GM21381 (cell line): ENCODE data around the gene DAB2IP.

Experiments used
- ATAC-seq: cut with Tn5 transposase; IDR thresholded peaks from one replicate; pipeline ENCODE4 v1.9.1; 2021; ENCODE audit warnings: mild to moderate bottlenecking, moderate library complexity; ENCODE audit not compliant: unreplicated experiment

The DAB2IP gene

DNA sequence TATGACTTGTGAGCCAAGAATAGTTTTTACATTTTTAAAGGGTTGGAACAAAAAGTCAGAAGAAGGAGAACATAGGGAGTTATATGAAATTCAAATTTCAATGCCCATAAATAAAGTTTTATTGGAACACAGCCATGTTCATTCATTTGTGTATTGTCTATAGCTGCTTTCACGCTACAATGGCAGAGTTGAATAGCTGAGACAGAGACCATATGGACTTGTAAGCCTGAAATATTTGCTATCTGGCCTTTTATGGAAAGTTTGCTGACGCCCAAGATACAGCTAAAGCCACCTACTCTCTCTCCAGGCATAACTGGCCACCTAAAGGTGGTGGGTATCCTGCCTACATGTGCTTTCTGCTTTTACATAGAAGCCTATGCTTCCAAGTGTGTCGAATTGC lies 10.9 kb downstream of the DAB2IP start:
- ATAC-seq, result no peak

DNA sequence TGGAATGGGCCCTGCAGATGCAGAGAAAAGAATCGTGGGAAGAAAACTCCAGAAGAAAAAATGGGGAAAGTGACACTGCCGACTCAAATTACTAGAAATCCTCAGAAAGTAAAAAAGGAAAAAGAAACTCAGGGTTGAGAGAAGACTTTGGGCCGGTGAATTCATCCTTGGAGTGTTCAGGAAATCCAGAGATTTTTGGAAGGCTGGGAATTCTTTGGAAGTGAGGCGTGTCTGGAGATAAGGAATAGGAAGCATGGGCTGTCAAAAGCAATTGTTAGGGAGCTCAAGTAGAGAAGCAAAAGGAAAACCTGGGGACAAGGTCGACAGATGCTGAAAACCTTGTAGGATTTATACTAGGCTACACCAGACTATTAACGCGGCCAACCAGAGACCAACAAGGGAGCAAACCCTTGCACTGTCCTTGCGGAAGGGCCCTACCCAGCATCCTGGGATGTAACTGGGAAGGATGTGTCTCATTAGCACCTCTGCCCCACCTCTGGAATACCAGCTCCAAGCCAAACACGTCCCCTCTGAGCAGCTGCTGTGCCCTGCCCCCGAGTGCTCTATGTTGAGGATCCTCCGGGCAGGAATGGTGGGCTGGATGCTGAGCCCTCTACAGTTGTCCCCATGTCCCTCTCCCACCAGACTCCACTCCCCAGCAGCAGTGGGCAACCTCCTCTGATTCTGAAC lies 11.6 kb downstream of the DAB2IP start:
- no peak for ATAC-seq

DNA sequence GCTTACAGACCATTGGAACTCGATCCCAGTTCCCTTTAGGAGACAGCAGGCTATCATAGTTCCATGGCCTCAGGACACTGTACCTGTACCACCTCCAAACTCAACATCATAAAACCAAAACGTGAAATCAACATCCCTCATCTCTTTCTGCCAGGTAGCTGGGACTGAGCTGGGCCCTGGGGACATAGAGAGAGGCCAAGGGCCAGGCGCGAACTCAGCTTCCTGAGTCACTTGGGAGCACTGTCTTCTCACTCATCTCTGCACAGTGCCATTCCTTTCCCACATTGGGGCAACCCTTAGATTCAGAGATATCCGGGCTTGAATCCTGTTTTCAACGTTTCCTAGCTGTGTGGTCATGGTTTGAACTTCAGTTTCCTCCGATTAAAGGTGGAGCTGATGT lies 12.2 kb downstream of the DAB2IP start:
- no peak for ATAC-seq

DNA sequence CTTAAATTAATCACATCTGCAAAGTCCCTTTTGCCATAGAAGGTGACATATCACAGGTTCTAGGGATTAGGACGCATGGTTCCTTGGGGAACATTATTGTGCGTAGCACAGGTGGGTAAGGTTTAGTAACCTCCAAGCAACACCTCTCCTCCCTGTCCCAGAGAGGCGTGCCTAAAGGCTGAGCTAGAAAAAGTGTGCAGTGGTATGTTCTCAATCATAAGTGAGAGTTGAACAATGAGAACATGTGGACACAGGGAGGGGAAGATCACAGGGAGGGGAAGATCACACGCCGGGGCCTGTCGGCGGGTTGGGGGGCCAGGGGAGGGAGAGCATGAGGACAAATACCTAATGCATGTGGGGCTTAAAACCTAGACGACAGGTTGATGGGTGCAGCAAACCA lies 14.9 kb downstream of the DAB2IP start:
- ATAC-seq, result no peak

DNA sequence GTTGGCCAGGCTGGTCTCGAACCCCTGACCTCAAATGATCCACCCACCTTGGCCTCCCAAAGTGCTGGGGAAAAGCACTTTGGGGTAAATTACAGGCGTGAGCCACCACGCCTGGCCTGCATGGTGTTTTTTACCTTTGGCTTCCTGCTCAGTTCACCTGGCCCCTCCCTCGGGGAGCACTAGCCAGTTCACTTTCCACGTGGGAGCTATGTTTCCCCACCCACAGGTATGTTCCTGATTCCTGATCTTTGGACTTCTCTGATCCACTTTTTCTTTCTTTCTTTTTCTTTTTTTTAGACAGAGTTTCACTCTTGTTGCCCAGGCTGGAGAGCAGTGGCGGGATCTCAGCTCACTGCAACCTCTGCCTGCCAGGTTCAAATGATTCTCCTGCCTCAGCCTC lies 15.8 kb downstream of the DAB2IP start:
- no peak for ATAC-seq

DNA sequence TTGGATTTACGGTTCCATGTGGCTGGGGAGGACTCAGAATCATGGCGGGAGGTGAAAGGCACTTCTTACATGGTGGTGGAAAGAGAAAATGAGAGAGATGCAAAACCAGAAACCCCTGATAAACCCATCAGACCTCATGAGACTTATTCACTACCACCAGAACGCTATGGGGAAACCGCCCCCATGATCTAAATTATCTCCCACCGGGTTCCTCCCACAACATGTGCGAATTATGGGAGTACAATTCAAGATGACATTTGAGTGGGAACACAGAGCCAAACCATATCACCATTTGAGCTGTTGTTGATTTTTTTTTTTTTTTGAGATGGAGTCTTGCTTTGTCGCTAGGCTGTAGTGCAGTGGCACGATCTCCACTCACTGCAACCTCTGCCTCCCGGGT lies 16.5 kb downstream of the DAB2IP start:
- ATAC-seq, result no peak

DNA sequence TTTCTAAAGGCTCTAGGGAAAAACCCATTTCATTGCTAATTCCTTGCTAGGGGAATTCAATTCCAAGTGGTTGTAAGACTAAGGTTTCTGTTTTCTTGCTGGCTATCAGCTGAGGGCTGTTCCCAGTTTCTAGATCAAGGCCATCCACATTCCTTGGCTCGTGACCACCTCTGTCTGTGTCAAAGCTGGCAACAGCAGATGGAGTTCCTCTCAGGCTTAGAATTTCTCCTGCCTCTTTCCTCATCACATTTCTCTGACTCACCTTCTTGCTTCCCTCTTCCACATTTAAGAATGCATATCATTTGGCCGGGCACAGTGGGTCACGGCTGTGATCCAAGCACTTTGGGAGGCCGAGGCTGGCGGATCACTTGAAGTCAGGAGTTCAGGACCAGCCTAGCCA lies 19.0 kb downstream of the DAB2IP start:
- ATAC-seq, result no peak

DNA sequence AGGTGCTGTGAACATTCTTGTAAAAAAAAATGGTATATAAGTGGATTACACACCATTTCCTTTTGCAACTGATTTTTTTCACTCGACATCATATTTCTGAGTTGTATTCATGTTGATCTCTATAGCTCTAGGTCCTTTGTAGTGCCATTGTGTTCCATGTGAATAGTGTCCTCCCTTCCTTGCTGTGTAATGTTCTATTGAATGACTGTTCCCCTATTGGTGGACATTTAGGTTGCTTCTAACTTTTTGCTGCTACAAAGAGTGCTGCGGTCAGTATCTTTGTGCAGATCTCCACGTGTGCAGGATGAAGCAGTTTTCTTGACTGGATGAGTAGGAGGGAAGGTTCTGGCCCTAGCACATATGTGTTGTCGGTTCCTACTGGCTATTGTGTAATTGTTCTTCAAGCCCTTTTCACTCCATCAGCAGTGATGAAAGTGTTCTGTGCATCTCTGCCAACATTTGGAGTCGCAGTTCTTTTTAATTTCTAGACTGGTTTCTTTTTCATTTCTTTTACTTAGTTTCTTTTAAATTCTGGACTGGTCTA lies 20.2 kb downstream of the DAB2IP start:
- ATAC-seq, result no peak

DNA sequence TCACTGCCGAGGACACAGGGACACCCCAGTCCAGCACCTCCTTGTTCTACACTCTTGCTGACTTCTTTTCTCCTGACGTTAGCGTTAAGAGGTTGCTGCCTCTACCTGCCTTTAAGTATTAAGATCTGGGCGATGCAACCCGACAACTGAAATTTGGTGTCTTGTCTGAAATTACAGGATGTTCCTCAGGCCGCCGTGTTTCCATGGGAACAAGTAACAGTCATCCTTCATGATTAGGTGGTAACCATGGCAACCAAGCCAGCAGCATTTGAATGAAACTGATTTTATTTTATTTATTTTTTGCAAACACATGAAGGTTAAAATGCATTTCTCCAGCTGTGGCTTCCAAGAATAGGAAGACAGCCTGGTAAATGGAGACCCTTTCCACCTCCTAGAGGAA lies 20.8 kb downstream of the DAB2IP start:
- ATAC-seq, result no peak

DNA sequence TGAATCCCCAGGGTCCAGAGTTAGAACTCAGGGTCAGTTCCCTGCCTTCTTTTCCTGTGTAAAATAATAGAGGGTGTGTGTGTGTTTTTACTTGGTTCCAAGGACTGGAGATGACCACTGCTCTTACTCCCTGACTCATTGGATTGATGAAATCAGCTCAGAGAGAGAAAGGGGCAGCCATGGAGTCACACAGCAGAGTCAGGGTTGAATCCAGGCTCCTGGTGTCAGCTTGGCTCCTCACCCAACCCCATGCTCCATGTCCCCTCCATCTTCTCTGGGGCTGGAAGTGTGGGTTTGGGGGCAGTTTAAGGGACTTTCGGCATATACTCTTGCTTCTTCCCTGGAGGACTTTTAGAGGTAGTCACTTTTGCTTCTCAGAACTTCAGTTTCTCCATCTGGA lies 21.6 kb downstream of the DAB2IP start:
- no peak for ATAC-seq

DNA sequence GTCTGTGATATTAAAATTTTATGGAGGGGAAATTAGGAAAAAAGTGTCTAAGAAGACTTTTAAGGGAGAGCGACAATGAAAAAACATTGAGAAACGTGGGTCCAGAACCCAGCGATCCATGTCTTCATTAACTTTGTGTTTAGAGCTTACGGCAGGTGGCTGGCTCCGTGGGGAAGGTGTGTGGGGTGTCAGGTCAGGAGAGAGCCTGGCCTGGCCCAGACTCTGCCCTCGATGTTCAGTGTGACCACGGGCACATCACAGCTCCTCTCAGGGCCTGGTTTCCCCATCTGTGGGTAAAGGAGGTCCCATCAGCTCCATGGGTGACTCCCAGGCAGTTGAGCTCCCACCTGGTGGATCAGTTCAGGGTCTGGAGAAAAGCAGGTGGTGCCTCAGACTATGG lies 22.1 kb downstream of the DAB2IP start:
- ATAC-seq, result no peak

DNA sequence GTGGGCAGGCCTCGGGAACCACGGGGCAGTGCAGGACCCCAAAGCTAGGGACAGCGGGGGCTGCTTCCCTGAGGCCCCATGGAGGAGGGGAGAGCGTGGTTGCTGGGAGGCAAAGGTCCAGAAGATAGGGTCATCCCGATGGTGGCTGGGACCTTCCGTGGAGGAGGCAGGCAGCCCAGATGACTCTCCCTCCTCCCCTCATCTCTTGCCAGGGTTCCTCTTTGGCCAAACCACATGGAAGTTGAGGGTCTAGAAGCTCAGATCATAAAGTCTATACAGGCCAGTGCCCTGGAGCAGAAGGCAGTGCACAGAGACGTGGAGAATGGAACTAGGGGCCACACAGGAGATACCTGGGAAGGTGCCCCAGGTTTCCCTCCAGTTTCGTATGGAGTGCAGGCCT lies 22.6 kb downstream of the DAB2IP start:
- no peak for ATAC-seq

DNA sequence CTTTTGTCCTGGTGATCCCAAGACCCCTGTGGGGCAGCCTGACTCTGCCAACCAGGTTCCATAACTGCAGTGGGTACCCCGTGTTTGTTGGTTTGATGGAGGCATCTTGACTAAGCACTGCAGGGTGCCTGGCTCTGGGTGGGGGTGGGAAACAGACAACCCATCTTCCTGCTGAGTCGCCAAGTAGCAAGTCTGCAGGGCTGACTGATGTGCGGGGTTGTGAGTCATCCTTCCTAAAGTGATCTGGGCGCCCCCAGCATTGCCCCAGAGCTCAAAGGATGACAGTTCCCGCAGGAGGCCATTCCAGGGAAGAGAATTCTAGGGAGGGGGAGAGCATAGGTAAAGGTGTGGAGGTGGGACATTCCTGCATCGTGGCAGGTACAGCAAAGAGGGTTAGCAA lies 23.5 kb downstream of the DAB2IP start:
- ATAC-seq, result no peak

DNA sequence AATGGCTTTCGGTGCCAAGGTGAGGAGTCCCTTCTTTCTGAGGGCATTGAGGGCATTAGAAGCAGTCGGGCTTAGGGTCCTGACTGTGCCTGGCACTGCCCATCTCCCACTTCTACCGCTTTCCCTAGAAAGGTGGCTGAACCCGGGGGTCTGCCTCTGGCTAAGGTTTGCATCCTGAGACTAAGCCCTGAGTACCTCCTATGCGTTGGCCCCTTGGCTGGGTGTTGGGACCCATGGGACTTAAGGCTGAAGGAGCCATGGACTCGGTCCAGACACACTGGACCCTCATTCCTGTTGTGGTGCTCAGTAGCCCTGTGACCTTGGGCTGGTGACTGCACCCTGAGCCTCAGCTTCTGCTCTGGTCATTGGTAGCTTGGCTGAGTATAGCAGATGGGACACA lies 23.9 kb downstream of the DAB2IP start:
- ATAC-seq, result no peak

DNA sequence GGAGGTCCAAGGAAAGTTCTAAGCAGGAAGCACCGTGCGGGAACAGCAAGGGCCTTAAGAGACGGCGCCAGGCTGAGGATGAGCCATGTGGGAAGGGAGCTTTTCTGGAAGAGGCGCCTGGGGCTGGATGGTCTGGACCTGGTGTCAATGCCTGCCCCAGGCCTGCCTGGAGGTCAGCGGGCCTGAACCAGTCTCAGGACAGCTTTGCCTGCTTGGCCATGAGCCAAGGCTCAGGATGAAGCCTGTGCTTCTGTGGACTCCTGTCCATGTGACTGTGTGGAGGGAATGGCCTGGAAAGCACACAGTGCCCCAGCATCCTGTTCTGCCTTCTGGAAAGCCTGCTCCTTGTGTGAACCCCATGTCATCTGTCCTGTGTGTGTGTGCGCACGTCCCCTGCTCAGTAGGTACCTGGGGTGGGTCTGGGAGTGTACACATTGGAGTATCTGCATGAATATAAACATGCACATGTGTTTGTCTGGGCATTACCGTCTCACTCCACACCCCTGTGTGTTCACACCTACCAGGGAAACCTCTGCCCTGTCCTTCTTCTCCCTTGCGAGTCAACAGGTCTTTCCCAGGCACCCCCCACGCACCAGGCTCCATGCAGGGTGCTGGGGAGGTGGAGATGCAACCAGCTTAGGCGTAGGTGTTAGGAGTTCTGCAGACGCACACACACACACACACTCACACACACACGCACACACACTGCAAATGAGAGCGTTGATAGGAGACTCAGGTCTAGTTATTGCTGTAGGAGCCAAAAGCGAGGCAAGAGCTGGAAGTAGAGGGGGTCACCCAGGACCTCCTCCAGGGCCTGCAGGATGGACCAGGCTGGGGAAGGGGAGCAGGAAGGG lies 24.8 kb downstream of the DAB2IP start:
- ATAC-seq, result no peak

DNA sequence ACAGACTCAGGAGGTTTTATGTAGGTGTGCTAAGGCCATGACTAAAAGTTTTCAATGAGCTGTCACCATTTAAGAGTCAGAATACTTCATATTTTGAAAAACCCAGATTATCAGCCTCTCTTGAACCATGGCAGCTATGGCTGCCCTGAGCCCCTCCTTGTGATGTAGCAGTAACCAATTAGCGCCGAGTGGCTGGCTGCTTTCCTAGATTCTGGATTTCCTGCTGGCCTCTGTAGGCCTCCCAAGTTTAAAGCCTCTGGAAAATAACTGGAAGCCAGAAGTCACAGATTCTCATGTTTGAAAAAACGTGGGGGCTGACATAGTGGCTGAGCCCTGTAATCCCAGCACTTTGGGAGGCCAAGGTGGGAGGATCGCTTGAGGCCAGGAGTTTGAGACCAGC lies 25.5 kb downstream of the DAB2IP start:
- ATAC-seq, result no peak

DNA sequence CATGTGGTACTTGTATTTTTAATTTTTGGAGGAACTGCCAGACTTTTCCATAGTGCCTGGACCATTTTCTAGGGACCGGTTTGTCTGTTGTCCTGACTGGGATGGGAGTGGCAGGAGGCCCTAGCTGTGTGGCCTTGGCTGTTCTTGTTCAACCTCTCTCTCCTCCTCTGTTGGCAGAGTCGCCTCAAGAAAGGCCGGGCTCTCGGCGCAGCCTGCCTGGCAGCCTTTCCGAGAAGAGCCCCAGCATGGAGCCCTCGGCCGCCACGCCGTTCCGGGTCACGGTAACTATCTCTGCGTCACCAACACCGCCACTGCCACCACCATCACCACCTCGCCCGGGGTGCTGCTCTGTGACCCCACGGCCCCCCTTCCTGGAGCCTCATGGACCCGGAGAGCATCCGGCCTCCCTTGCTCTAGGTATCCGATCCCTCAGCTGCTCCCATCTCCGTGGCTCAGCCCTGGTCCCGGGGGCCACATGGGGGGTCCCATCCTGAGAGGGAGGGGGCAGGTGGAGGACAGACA lies 27.1 kb downstream of the DAB2IP start:
- ATAC-seq, result no peak

DNA sequence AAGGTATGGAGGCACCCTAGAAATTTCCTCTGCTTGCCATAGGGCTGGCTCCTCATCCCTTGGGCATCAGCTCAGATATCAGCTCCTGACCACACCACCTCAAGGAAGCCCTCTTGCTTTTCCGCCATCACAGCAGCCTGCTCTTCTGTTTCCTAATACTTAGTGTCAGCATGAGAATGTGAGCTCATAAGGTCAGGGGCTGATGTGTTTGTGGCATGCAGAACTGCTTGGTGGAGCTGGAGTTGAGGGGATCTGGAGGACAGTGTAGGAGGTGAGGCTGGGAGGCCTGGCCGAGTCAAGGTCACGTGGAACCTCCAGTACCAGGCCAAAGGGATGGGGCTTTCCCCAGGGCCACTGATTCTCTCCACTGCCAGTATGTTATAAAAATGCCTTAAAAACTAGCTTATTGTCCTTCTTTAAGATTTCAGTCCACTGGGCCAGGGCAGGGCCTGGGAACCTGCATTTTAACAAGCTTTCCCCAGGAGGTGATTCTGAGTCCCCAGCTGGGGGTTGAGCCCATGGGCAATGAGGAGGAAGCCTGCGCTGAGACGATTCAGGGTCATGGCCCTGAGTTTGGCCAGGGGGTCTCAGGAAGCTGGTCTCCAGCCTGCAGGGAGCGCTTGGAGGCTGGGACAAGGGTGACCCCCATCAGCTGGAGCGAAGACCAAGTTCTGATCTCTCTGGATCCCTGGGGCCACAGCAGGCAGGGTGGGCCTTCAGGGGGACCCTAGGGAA lies 28.6 kb downstream of the DAB2IP start:
- no peak for ATAC-seq

DNA sequence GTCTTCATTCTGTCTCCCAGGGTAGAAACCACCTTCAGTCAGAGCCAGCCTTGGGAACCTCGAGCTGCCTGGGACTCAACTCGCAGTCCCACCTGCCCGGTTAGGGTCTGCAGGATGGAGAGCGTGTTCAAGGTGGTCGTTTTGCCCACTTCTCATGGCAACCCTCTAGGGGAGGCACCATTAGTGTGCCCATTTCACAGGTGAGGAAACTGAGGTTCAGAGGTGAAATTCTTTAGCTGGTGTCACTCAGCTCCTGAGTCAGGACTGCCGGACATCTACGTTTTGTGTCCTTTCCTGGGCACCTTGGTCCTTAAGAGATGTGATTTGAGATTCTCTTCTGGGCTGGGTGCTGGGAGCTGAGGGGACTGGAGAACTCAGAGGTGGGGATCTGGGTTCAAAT lies 30.0 kb downstream of the DAB2IP start:
- no peak for ATAC-seq

DNA sequence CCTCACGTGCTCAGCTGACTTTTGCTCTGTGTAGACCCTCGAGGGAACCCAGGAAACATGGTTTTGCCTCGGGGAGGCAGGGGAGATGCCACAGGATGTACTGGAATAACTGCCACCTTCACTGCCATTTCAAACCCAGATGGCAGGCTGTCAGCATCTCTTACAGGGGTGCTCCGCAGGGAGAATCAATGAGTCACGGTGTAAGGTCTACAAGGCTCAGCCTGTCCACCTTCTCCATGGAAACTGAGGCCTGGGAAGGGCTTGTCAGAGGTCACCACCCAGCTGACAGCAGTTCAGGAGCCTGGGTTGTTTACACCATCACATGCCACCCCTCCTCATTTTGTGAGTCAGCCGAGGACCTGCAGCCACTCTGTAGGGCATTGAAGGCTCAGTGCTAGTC lies 30.8 kb downstream of the DAB2IP start:
- ATAC-seq, result no peak

DNA sequence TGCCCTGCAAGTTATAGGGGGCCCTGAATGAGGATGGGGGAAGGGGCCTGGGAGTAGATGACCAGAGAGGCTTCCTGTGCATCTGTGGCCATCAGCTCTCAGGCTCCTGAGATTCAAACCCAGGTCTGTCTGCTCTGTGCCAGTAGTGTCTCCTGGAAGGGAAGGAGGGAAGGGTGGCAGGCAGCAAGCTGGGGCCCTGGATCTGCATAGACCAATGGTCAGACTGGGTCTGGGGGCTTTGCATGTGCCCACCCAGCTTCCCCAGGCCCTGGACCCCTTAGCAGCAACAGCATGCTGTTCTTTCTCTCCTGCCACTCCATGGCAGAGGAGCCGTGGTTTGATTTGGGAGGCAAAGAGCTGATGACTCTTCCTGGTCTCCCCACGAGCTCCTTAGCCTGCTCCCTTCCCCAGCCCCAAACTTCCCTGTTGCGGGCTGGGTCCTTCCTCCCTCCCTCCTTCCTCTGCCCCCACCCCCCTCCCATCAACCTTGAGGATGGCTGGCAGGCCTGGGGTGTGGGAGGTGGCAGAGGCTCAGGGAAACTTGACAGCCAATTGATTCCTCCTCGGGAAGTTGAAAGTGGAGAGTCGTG lies 31.6 kb downstream of the DAB2IP start:
- ATAC-seq, result no peak
